ENCODE data around the gene FNTB.

FNTB gene

GRCh38 chr14:65096323-65097089 lies 109.8 kb downstream of the FNTB start:
- Histone ChIP-seq H3K27ac (ENCODE audit: low read depth, low read length) (no peak overlapping the region), H3K79me2 (ENCODE audit: control insufficient read depth, insufficient read depth, low read length, poor library complexity) (no peaks in the 10 kb centered on the region), H3K9me3 (ENCODE audit: insufficient read depth, low read depth, low read length) (no peaks in the 10 kb centered on the region), H3K4me2 (ENCODE audit: low read length) (no peak overlapping the region), H2AFZ (ENCODE audit: insufficient read depth, low read length, poor library complexity) (no peak overlapping the region), H2AK5ac (ENCODE audit: low read length) (no peak overlapping the region), H3K14ac (ENCODE audit: low read length) (no peak overlapping the region), H3K4me1 (ENCODE audit: control insufficient read depth in 1 of 2, insufficient read depth in 2 of 2, low read length in 2 of 2) (no peaks in the 10 kb centered on the region), H4K12ac (ENCODE audit: low read depth, low read length) (no peak overlapping the region), H2BK5ac (ENCODE audit: low read depth, low read length, poor library complexity) (no peak overlapping the region), H3K36me3 (ENCODE audit: control insufficient read depth in 1 of 2, insufficient read depth in 2 of 2, low read length in 2 of 2) (peaks cover 8 to 23% of the 10 kb centered on the region in 2 experiments), H3K4me3 (ENCODE audit: low read depth, low read length) (no peak overlapping the region), H4K91ac (ENCODE audit: low read depth, low read length) (no peak overlapping the region), H3K9ac (ENCODE audit: low read length) (no peak overlapping the region), H3K27me3 (ENCODE audit: insufficient read depth, low read length) (no peaks in the 10 kb centered on the region), H3K4ac (ENCODE audit: low read depth, low read length) (no peak overlapping the region), H4K8ac (ENCODE audit: low read depth, low read length) (no peak overlapping the region), H3K18ac (ENCODE audit: low read length) (no peak overlapping the region), H3K23ac (ENCODE audit: low read length) (no peak overlapping the region), H3K79me1 (ENCODE audit: low read length) (no peaks in the 10 kb centered on the region), H2BK12ac (ENCODE audit: low read length) (no peak overlapping the region), H2BK120ac (ENCODE audit: insufficient read depth, low read length, poor library complexity) (no peak overlapping the region)
- WGBS (ENCODE audit: extremely low coverage, insufficient coverage, insufficient read length), result no CpG with 5 or more reads among the region's 6 CpGs
- DNase-seq, result no peak

GRCh38 chr14:65098586-65098985 lies 111.9 kb downstream of the FNTB start:
- Histone ChIP-seq H3K4ac (ENCODE audit: low read depth, low read length) (no peak overlapping the region), H2BK120ac (ENCODE audit: insufficient read depth, low read length, poor library complexity) (no peak overlapping the region), H3K27me3 (ENCODE audit: insufficient read depth, low read length) (no peaks in the 10 kb centered on the region), H3K4me3 (ENCODE audit: low read depth, low read length) (no peak overlapping the region), H3K18ac (ENCODE audit: low read length) (no peak overlapping the region), H4K91ac (ENCODE audit: low read depth, low read length) (no peak overlapping the region), H3K79me1 (ENCODE audit: low read length) (peaks cover 4% of the 10 kb centered on the region), H3K23ac (ENCODE audit: low read length) (no peak overlapping the region), H3K9me3 (ENCODE audit: insufficient read depth, low read depth, low read length) (no peaks in the 10 kb centered on the region), H2BK12ac (ENCODE audit: low read length) (no peak overlapping the region), H4K8ac (ENCODE audit: low read depth, low read length) (no peak overlapping the region), H3K36me3 (ENCODE audit: control insufficient read depth in 1 of 2, insufficient read depth in 2 of 2, low read length in 2 of 2) (peaks cover 4 to 15% of the 10 kb centered on the region in 2 experiments), H2BK5ac (ENCODE audit: low read depth, low read length, poor library complexity) (no peak overlapping the region), H2AK5ac (ENCODE audit: low read length) (no peak overlapping the region), H2AFZ (ENCODE audit: insufficient read depth, low read length, poor library complexity) (no peak overlapping the region), H3K27ac (ENCODE audit: low read depth, low read length) (no peak overlapping the region), H3K4me1 (ENCODE audit: control insufficient read depth in 1 of 2, insufficient read depth in 2 of 2, low read length in 2 of 2) (no peaks in the 10 kb centered on the region), H3K9ac (ENCODE audit: low read length) (no peak overlapping the region), H4K12ac (ENCODE audit: low read depth, low read length) (no peak overlapping the region), H3K14ac (ENCODE audit: low read length) (no peak overlapping the region), H3K4me2 (ENCODE audit: low read length) (no peak overlapping the region), H3K79me2 (ENCODE audit: control insufficient read depth, insufficient read depth, low read length, poor library complexity) (peaks cover 5% of the 10 kb centered on the region)
- WGBS (ENCODE audit: extremely low coverage, insufficient coverage, insufficient read length), result no CpG with 5 or more reads among the region's 2 CpGs
- peak in 1 of 2 donors; percentile 7 for DNase-seq

- Histone ChIP-seq H3K79me1 (ENCODE audit: low read length) (peaks cover 4% of the 10 kb centered on the region), H3K4ac (ENCODE audit: low read depth, low read length) (no peak overlapping the region), H3K14ac (ENCODE audit: low read length) (no peak overlapping the region), H3K36me3 (ENCODE audit: control insufficient read depth in 1 of 2, insufficient read depth in 2 of 2, low read length in 2 of 2) (peaks cover 0 to 2% of the 10 kb centered on the region in 2 experiments), H2BK12ac (ENCODE audit: low read length) (no peak overlapping the region), H2BK5ac (ENCODE audit: low read depth, low read length, poor library complexity) (no peak overlapping the region), H2BK120ac (ENCODE audit: insufficient read depth, low read length, poor library complexity) (no peak overlapping the region), H2AFZ (ENCODE audit: insufficient read depth, low read length, poor library complexity) (no peak overlapping the region), H2AK5ac (ENCODE audit: low read length) (no peak overlapping the region), H3K4me2 (ENCODE audit: low read length) (peak overlapping the region; percentile 76), H3K27me3 (ENCODE audit: insufficient read depth, low read length) (no peaks in the 10 kb centered on the region), H4K12ac (ENCODE audit: low read depth, low read length) (no peak overlapping the region), H3K4me1 (ENCODE audit: control insufficient read depth in 1 of 2, insufficient read depth in 2 of 2, low read length in 2 of 2) (no peaks in the 10 kb centered on the region), H3K79me2 (ENCODE audit: control insufficient read depth, insufficient read depth, low read length, poor library complexity) (peaks cover 5% of the 10 kb centered on the region), H4K91ac (ENCODE audit: low read depth, low read length) (no peak overlapping the region), H3K9ac (ENCODE audit: low read length) (no peak overlapping the region), H3K27ac (ENCODE audit: low read depth, low read length) (no peak overlapping the region), H3K18ac (ENCODE audit: low read length) (no peak overlapping the region), H4K8ac (ENCODE audit: low read depth, low read length) (no peak overlapping the region), H3K4me3 (ENCODE audit: low read depth, low read length) (no peak overlapping the region), H3K9me3 (ENCODE audit: insufficient read depth, low read depth, low read length) (no peaks in the 10 kb centered on the region), H3K23ac (ENCODE audit: low read length) (no peak overlapping the region)
- no CpG with 5 or more reads among the region's 6 CpGs for WGBS (ENCODE audit: extremely low coverage, insufficient coverage, insufficient read length)
- DNase-seq, result peak in 1 of 2 donors; percentile 70
Measured at GRCh38 chr14:65100922-65101541, 114.3 kb downstream of the FNTB start.

GRCh38 chr14:65101631-65102440 lies 115.1 kb downstream of the FNTB start:
- Histone ChIP-seq H2BK5ac (ENCODE audit: low read depth, low read length, poor library complexity) (peak overlapping the region; percentile 68), H3K18ac (ENCODE audit: low read length) (peak overlapping the region; percentile 80), H3K79me1 (ENCODE audit: low read length) (peaks cover 4% of the 10 kb centered on the region), H3K79me2 (ENCODE audit: control insufficient read depth, insufficient read depth, low read length, poor library complexity) (peaks cover 5% of the 10 kb centered on the region), H3K27me3 (ENCODE audit: insufficient read depth, low read length) (no peaks in the 10 kb centered on the region), H2AK5ac (ENCODE audit: low read length) (no peak overlapping the region), H2BK12ac (ENCODE audit: low read length) (no peak overlapping the region), H3K27ac (ENCODE audit: low read depth, low read length) (peak overlapping the region; percentile 73), H3K4me1 (ENCODE audit: control insufficient read depth in 1 of 2, insufficient read depth in 2 of 2, low read length in 2 of 2) (no peaks in the 10 kb centered on the region), H2AFZ (ENCODE audit: insufficient read depth, low read length, poor library complexity) (peak overlapping the region; percentile 32), H3K9me3 (ENCODE audit: insufficient read depth, low read depth, low read length) (no peaks in the 10 kb centered on the region), H2BK120ac (ENCODE audit: insufficient read depth, low read length, poor library complexity) (no peak overlapping the region), H3K4me3 (ENCODE audit: low read depth, low read length) (peak overlapping the region; percentile 85), H4K8ac (ENCODE audit: low read depth, low read length) (peak overlapping the region; percentile 42), H3K23ac (ENCODE audit: low read length) (no peak overlapping the region), H3K36me3 (ENCODE audit: control insufficient read depth in 1 of 2, insufficient read depth in 2 of 2, low read length in 2 of 2) (peaks cover 0 to 2% of the 10 kb centered on the region in 2 experiments), H4K91ac (ENCODE audit: low read depth, low read length) (peak overlapping the region; percentile 41), H3K9ac (ENCODE audit: low read length) (peak overlapping the region; percentile 84), H3K14ac (ENCODE audit: low read length) (peak overlapping the region; percentile 49), H3K4ac (ENCODE audit: low read depth, low read length) (peak overlapping the region; percentile 19), H4K12ac (ENCODE audit: low read depth, low read length) (no peak overlapping the region), H3K4me2 (ENCODE audit: low read length) (peak overlapping the region; percentile 76)
- WGBS (ENCODE audit: extremely low coverage, insufficient coverage, insufficient read length), result no CpG with 5 or more reads among the region's 66 CpGs
- peak in 1 of 2 donors; percentile 2 for DNase-seq

Data from trophoblast cell (in vitro differentiated cells and primary cell).